Measurements from ENCODE around the gene AP2A2. TPM values are rescaled to one million over a fixed set of nuclear protein-coding genes. Genes with fewer than 3 reads are reported as not detected.
A peak's percentile ranks its signal among the peaks of the same experiment; 100 is the strongest.

AP2A2 gene
- total and polyA plus RNA-seq, 2 of the 4 experiments (the other 2 are of a cell fraction) = 19.9 to 49.0 TPM

DNA sequence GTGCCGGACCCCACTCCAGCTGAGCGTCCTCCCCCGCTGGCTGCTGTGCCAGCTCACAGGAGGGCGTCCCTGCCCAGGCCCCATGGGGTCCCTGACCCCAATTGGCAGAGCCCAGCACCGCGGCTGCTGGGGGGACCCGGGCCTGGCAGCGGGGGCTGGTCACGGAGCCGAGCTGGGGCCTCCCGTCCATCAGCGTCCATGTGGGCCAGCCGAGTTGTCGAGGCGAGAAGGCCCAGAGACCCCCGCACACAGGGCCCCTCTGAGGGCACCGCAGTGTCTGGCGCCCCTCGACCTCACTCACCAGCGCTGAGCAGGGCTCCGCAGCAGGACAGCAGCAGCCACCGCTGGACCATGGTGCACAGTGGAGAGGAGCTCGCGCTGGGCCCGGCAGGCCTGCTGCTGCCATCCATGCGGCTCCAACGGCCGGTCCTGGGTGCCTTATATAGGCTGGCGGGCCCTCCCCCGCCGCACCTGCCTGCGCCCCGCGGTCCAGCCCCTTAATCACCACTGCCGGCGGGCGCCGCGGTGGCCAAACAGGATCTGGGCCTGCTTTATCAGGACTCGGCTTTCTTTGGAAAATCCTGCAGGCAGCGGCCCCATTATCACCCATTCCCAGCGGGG, 110.7 kb downstream of the AP2A2 start, which contains the start of gene MUC6:
MUC6 (minus strand) TSS at position 416 of the 621 bp plus-strand sequence; CDS start at position 353, 63 bp downstream.
- Histone ChIP-seq H3K79me1 (ENCODE audit: low read depth in 1 of 2, low read length in 2 of 2) (no peaks in the 10 kb centered on the region), H2BK5ac (ENCODE audit: low read depth, low read length, poor library complexity, severe bottlenecking) (no peak within 1 kb of the TSS), H3K9me1 (ENCODE audit: insufficient read depth, low read length) (no peaks in the 10 kb centered on the region), H4K20me1 (ENCODE audit: insufficient read depth, low read length) (peaks cover 6% of the 10 kb centered on the region; the same call in 1 of the 2 replicates), H2AFZ (replicated peaks; ENCODE audit: low read length, poor library complexity) (no peak within 1 kb of the TSS), H4K91ac (ENCODE audit: insufficient read depth, low read depth, low read length) (no peak within 1 kb of the TSS), H3K36me3 (ENCODE audit: control insufficient read depth, insufficient read depth, low read length) (no peaks in the 10 kb centered on the region), H2BK20ac (ENCODE audit: low read depth, low read length) (no peak within 1 kb of the TSS), H3K27ac (ENCODE audit: insufficient read depth, low read length) (no peak within 1 kb of the TSS), H4K5ac (ENCODE audit: low read depth, low read length) (no peak within 1 kb of the TSS), H3K56ac (ENCODE audit: extremely low read depth, insufficient read depth, low read length) (no peak within 1 kb of the TSS), H3K4me2 (ENCODE audit: low read depth, low read length) (no peak within 1 kb of the TSS), H3K9ac (ENCODE audit: low read depth, low read length) (no peak within 1 kb of the TSS), H3K18ac (ENCODE audit: low read depth, low read length) (no peak within 1 kb of the TSS), H2BK15ac (ENCODE audit: low read depth, low read length) (no peak within 1 kb of the TSS), H2BK120ac (ENCODE audit: low read depth, low read length) (no peak within 1 kb of the TSS), H3K4ac (ENCODE audit: low read depth, low read length) (no peak within 1 kb of the TSS), H3K4me3 (ENCODE audit: insufficient read depth, low read depth, low read length) (no peak within 1 kb of the TSS), H3K14ac (replicated peaks; ENCODE audit: low read depth, low read length) (no peak within 1 kb of the TSS), H2AK9ac (replicated peaks; ENCODE audit: low read depth, low read length, poor library complexity) (no peak within 1 kb of the TSS), H4K8ac (ENCODE audit: low read depth in 2 of 2, low read length in 2 of 2) (no peak within 1 kb of the TSS), H3K9me3 (ENCODE audit: control insufficient read depth, insufficient read depth, low read length) (no peaks in the 10 kb centered on the region), H2AK5ac (ENCODE audit: low read depth, low read length) (no peak within 1 kb of the TSS), H3K23ac (ENCODE audit: low read depth, low read length) (no peak within 1 kb of the TSS), H3K27me3 (ENCODE audit: control insufficient read depth, insufficient read depth, low read length) (peaks cover 4% of the 10 kb centered on the region; the same call in 1 of the 2 replicates), H3K4me1 (ENCODE audit: control insufficient read depth, insufficient read depth, low read length) (no peaks in the 10 kb centered on the region)
- in situ Hi-C loops (cut with MboI; ENCODE audit: low sequenced_read_pairs) (no loop called here), intact Hi-C loops (cut with micrococcal nuclease) (no loop called here), dilution Hi-C loops (cut with HindIII; ENCODE audit: low sequenced_read_pairs, unreplicated experiment) (no loop called here)
- 0 out of 2 replicates have a peak, but pooled peaks have one; percentile 21 for ATAC-seq (ENCODE audit: low read depth)
- POLR2A ChIA-PET (ENCODE audit: unreplicated experiment) = no interaction called here
- no peak for TF ChIP-seq POLR2A (IDR thresholded peaks at IDR 0.05; ENCODE audit: low read depth, low read length)
- no peak for TF ChIP-seq FOS (IDR thresholded peaks at IDR 0.05; ENCODE audit: low read depth, low read length)
- TF ChIP-seq MAFK (IDR thresholded peaks at IDR 0.05; ENCODE audit: low read depth, low read length) = no peak
- no peak for TF ChIP-seq NFE2L2 (IDR thresholded peaks at IDR 0.05; ENCODE audit: low read depth, low read length)
- TF ChIP-seq CHD1 (IDR thresholded peaks at IDR 0.05; ENCODE audit: low read depth, low read length) = no peak
- no peak for TF ChIP-seq CTCF (conservative IDR thresholded peaks at IDR 0.05; ENCODE audit: low read depth, low read length)
- no peak for TF ChIP-seq RFX5 (IDR thresholded peaks at IDR 0.05; ENCODE audit: low read depth, low read length)
- TF ChIP-seq BHLHE40 (IDR thresholded peaks at IDR 0.05; ENCODE audit: low read depth, low read length) = no peak
- TF ChIP-seq RCOR1 (IDR thresholded peaks at IDR 0.05; ENCODE audit: insufficient replicate concordance, low read length) = no peak
- TF ChIP-seq MAZ (IDR thresholded peaks at IDR 0.05; ENCODE audit: borderline replicate concordance, low read depth, low read length) = no peak
- no peak for TF ChIP-seq CEBPB (IDR thresholded peaks at IDR 0.05; ENCODE audit: low read depth, low read length)
- 63% methylated on average over 20 of the region's 42 CpGs; no CpG with 5 or more reads in 1 of the 2 experiments for WGBS, 2 experiments (ENCODE audit: extremely low coverage in 2 of 2, insufficient read length in 1 of 2)
- no peak for DNase-seq
- no TSS peak for BruUV-seq (replicated peaks)
- CTCF ChIA-PET = no interaction called here

Measured in IMR-90 (cell line).